Epithelial cell of esophagus (primary cell): ENCODE data around the gene SRPRA.

Source experiments
- DNase-seq: peaks from one replicate; pipeline ENCODE4 v3.0.0; 2010; ENCODE audit warnings: low read depth
- H3K4me3 ChIP-seq: 2 replicates; pipeline ENCODE4 v1.5.1; 2011; ENCODE audit warnings: mild to moderate bottlenecking, low read length, control low read depth
- CTCF ChIP-seq: IDR thresholded peaks from 2 replicates; pipeline ENCODE4 v1.5.1; 2011; ENCODE audit warnings: low read depth, mild to moderate bottlenecking, low read length, control low read depth, inconsistent platforms; ENCODE audit not compliant: insufficient read depth; ENCODE audit errors: missing control alignments

Gene SRPRA

DNA sequence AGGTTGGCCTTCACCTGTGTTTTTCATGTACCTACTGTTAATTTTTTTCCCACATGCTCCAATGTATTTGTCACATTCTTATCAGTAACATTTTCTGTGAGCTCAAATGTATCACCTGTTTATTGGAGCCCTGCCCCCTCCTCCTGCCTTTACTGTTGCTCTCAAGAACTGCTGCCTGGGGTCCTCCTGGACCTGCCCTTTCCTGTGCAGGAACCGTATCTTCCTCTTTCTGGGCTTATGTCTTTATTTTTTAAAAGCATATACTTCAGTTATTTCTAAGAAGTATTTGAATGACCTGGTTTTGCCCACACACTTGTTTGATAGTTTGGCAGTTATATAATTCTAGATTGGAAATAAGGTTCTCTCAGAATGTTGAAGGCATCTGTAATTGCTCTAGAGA is 51.2 kb downstream of the SRPRA start:
- no peak overlapping the region for H3K4me3 ChIP-seq
- TF ChIP-seq CTCF, result no peak
- DNase-seq, result no peak

- no peak for DNase-seq
- H3K4me3 ChIP-seq, result no peak overlapping the region
- TF ChIP-seq CTCF, result no peak
Observed at GRCh38 chr11:126216526-126217305, 52.0 kb downstream of the SRPRA start.

DNA sequence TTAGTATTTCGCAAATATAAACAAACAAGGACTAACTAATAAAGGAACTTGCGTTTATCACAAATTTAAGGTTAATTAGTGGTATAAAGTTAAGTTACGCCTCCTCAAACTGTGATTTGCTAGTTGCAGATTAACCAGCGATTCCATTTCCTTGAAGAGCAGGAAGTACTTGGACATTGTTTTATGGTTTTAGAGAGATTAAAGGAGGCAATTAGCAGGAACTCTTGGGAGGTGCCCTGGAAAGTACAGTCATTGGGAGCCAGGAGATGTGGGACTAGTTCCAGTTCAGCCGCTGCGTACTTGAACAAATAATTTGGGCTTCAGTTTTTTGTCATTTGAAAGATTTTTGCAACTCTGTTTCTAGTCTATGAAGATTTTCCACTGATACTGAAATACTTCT is 53.9 kb downstream of the SRPRA start:
- DNase-seq, result no peak
- no peak overlapping the region for H3K4me3 ChIP-seq
- no peak for TF ChIP-seq CTCF

- DNase-seq, result no peak
- TF ChIP-seq CTCF, result no peak
- H3K4me3 ChIP-seq, result no peak overlapping the region
Observed at GRCh38 chr11:126214441-126214840, 54.3 kb downstream of the SRPRA start.
